SK-N-DZ (cell line): ENCODE measurements around the gene LRRC4.

ENCODE experiments used
- DNase-seq: peaks from one replicate; pipeline ENCODE4 v3.0.0-alpha.2; 2015; ENCODE audit warnings: low spot score

The LRRC4 gene

GRCh38 chr7:128006550-128007302 lies 24.5 kb downstream of the LRRC4 start:
- no peak for DNase-seq

- no peak for DNase-seq
These were observed 25.5 kb downstream of the LRRC4 start for GRCh38 chr7:128005759-128006159.

- no peak for DNase-seq
These were observed 26.1 kb downstream of the LRRC4 start for GRCh38 chr7:128005117-128005516.

GRCh38 chr7:128004623-128005022 lies 26.6 kb downstream of the LRRC4 start:
- DNase-seq: no peak

GRCh38 chr7:128003787-128004186 lies 27.4 kb downstream of the LRRC4 start:
- no peak for DNase-seq

GRCh38 chr7:128003167-128003566 lies 28.1 kb downstream of the LRRC4 start:
- no peak for DNase-seq

GRCh38 chr7:128000854-128001265 lies 30.4 kb downstream of the LRRC4 start:
- DNase-seq: no peak

- no peak for DNase-seq
These were observed 31.2 kb downstream of the LRRC4 start for GRCh38 chr7:128000048-128000447.

GRCh38 chr7:127998671-127999070 lies 32.6 kb downstream of the LRRC4 start:
- DNase-seq: no peak

GRCh38 chr7:127997226-127997922 lies 33.9 kb downstream of the LRRC4 start:
- no peak for DNase-seq

- DNase-seq: no peak
These were observed 34.8 kb downstream of the LRRC4 start for GRCh38 chr7:127996253-127997071.

- no peak for DNase-seq
These were observed 35.4 kb downstream of the LRRC4 start for GRCh38 chr7:127995881-127996215.

- DNase-seq: no peak
These were observed 35.9 kb downstream of the LRRC4 start for GRCh38 chr7:127995156-127995880.

GRCh38 chr7:127993987-127994386 lies 37.2 kb downstream of the LRRC4 start:
- DNase-seq: no peak

- no peak for DNase-seq
These were observed 37.9 kb downstream of the LRRC4 start for GRCh38 chr7:127993317-127993716.

GRCh38 chr7:127988751-127989150 lies 42.5 kb downstream of the LRRC4 start:
- DNase-seq: no peak

GRCh38 chr7:127986581-127987521 lies 44.4 kb downstream of the LRRC4 start:
- no peak for DNase-seq

- DNase-seq: no peak
These were observed 47.4 kb downstream of the LRRC4 start for GRCh38 chr7:127983804-127984332.

- DNase-seq: no peak
These were observed 49.3 kb downstream of the LRRC4 start for GRCh38 chr7:127981965-127982364.

GRCh38 chr7:127980901-127981300 lies 50.3 kb downstream of the LRRC4 start:
- DNase-seq: no peak
